H7 (cell line): ENCODE results near the gene CYTL1. TPM values are rescaled to one million over a fixed set of nuclear protein-coding genes. Genes with fewer than 3 reads are reported as not detected.

Source experiments
- DNase-seq: peaks from one replicate; pipeline ENCODE4 v3.0.0; 2012
- H3K27me3 ChIP-seq: 2 replicates; pipeline ENCODE4 v1.6.0; 2011; ENCODE audit warnings: mild to moderate bottlenecking, low read length; ENCODE audit not compliant: control insufficient read depth, insufficient read depth
- H3K36me3 ChIP-seq: replicated peaks from 2 replicates; pipeline ENCODE4 v1.5.1; 2011; ENCODE audit warnings: low read length; ENCODE audit not compliant: control insufficient read depth, insufficient read depth
- H3K4me3 ChIP-seq: 2 replicates; pipeline ENCODE4 v1.5.1; 2011; ENCODE audit warnings: low read depth, mild to moderate bottlenecking, control low read depth, low read length, moderate library complexity; ENCODE audit not compliant: insufficient read depth
- total RNA-seq: library from RNA; depleted of rRNA; stranded (reverse); fragments of >200 nt; shearing (Covaris generic); gene quantifications from 2 replicates; pipeline ENCODE4 v1.2.3, GENCODE V29; 2014; rRNA removed

The CYTL1 gene
- total RNA-seq, 1 experiment from 2014 or later: 1.5 TPM

GRCh38 chr4:4984186-4984585 is 35.1 kb downstream of the CYTL1 start:
- no peak for DNase-seq
- no peaks in the 10 kb centered on the region for H3K27me3 ChIP-seq
- H3K36me3 ChIP-seq: no peaks in the 10 kb centered on the region
- H3K4me3 ChIP-seq: no peak overlapping the region

GRCh38 chr4:4981827-4982226 is 37.4 kb downstream of the CYTL1 start:
- Histone ChIP-seq H3K36me3 (no peaks in the 10 kb centered on the region), H3K4me3 (no peak overlapping the region), H3K27me3 (no peaks in the 10 kb centered on the region)
- no peak for DNase-seq

- Histone ChIP-seq H3K27me3 (no peaks in the 10 kb centered on the region), H3K4me3 (no peak overlapping the region), H3K36me3 (no peaks in the 10 kb centered on the region)
- DNase-seq: no peak
Observed at GRCh38 chr4:4981427-4981826, 37.8 kb downstream of the CYTL1 start.

GRCh38 chr4:4980621-4981230 is 38.5 kb downstream of the CYTL1 start:
- Histone ChIP-seq H3K27me3 (no peaks in the 10 kb centered on the region), H3K4me3 (no peak overlapping the region), H3K36me3 (no peaks in the 10 kb centered on the region)
- DNase-seq: no peak

GRCh38 chr4:4979971-4980370 is 39.3 kb downstream of the CYTL1 start:
- Histone ChIP-seq H3K4me3 (no peak overlapping the region), H3K36me3 (no peaks in the 10 kb centered on the region), H3K27me3 (no peaks in the 10 kb centered on the region)
- no peak for DNase-seq

DNA sequence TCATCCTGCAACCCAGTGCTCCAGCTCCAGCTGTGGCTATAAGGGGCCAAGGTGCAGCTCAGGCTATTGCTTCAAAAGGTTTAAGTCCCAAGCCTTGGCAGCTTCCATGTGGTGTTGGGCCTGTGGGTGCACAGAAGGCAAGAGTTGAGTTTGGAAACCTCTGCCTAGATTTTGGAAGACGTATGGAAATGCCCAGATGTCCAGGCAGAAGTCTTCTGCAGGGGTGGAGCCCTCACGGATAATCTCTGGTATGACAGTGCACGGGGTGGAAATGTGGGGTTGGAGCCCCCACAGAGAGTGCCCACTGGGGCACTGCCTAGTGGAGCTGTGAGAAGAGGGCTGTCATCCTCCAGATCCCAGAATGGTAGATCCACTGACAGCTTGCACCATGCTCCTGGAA is 44.5 kb downstream of the CYTL1 start:
- no peak for DNase-seq

DNA sequence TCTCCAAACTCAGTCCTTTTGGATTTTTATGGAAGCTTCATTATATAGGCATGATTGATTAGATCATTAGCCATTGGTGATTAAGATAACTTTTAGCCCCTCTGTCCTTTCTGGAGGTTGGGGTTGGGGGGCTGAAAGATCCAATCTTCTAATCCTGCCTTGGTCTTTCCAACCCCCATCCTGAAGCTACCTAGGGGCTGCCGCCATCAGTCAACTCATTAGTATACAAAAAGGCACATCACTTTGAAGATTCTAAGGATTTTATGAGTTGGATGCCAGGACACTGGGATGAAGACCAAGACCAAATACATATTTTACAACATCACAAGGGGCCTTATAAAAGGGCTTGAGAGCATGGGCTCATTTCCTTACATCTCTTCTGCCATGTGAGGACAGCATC is 47.5 kb downstream of the CYTL1 start:
- Histone ChIP-seq H3K27me3 (no peaks in the 10 kb centered on the region), H3K36me3 (no peaks in the 10 kb centered on the region), H3K4me3 (no peak overlapping the region)
- no peak for DNase-seq

More for the DNA sequence above, 44.5 kb downstream of the CYTL1 start:
- Histone ChIP-seq H3K36me3 (no peaks in the 10 kb centered on the region), H3K27me3 (no peaks in the 10 kb centered on the region), H3K4me3 (no peak overlapping the region)

DNA sequence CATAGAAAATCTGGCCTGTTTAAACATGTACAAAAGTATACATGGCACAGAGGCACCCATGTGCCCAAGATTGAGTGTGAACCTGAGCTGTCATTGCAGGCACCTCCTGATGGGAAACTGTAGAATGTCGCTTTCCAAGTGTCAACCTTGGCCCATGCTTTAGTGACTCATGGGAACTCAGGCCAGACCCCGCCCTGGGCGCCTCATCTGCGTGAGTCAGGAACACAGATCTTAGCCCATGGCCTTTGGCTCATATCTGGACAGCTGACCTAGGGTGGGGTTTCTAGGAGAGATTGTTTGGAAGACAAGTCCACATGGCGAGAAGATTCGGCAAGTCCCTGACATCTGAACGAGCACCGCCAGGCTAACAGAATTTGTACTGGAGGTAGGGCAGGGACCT is 50.0 kb downstream of the CYTL1 start:
- no peak for DNase-seq
- H3K36me3 ChIP-seq: no peaks in the 10 kb centered on the region

DNA sequence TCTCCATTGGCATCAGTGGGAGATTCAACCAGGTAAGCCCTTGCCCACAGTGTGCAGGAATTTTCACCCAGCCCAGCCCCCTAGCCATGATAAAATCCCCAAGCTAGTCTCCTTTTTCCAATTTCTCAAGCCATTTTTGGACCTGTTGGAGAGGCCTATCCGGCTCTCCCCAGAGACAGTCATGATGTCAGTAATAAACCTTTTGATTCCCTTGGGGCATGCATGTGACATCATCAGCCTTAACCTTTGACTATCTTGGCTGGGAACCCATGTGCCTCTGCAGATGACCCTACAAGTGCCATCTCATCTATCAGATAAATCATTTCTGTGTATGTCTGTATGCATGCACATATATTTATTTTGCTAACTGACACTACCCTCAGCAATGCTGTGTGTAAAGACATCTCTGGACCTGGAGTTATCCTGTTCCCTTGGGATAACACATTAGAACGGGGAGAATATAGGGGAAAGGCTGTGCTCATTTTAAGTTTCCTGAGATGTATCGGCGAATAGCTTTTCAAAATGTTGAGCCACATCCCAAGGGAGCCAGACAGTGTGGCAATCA is 51.0 kb downstream of the CYTL1 start:
- no peak for DNase-seq
- no peaks in the 10 kb centered on the region for H3K36me3 ChIP-seq
- H3K4me3 ChIP-seq: no peak overlapping the region
- H3K27me3 ChIP-seq: no peaks in the 10 kb centered on the region

More for the DNA sequence above, 50.0 kb downstream of the CYTL1 start:
- Histone ChIP-seq H3K4me3 (no peak overlapping the region), H3K27me3 (no peaks in the 10 kb centered on the region)

Other genes with a start within 250 kb of the CYTL1 start
- 0.07 and 0.67 TPM in 2 replicates for gene MSX1, start 159.8 kb downstream of the CYTL1 start, total RNA-seq
- 2.4 and 2.8 TPM in 2 replicates for gene STK32B, start 32.0 kb upstream of the CYTL1 start, total RNA-seq